GOT3 (cell line): ENCODE measurements around the gene HK1.
"Not testable (repeated sequence)": the region's sequence is repeated elsewhere in the genome, so short reads cannot be mapped to it uniquely, and the experiment has no call there.

Experiments
- DNase-seq: peaks from one replicate; lab custom pipeline; 2025; ENCODE audit warnings: mixed read lengths; lab: John Stamatoyannopoulos, UW

Gene HK1

GRCh38 chr10:69254877-69255276 lies 23.4 kb upstream of the HK1 start:
- no peak for DNase-seq

- DNase-seq = no peak
Measured at GRCh38 chr10:69259547-69260243, 18.6 kb upstream of the HK1 start.

GRCh38 chr10:69261184-69261583 lies 17.1 kb upstream of the HK1 start:
- no peak for DNase-seq

GRCh38 chr10:69262292-69262751 lies 16.0 kb upstream of the HK1 start:
- DNase-seq = no peak

GRCh38 chr10:69265521-69265920 lies 12.8 kb upstream of the HK1 start:
- DNase-seq = no peak

GRCh38 chr10:69268761-69269416 lies 9.4 kb upstream of the HK1 start:
- DNase-seq = no peak

GRCh38 chr10:69269761-69270160 lies 8.5 kb upstream of the HK1 start:
- DNase-seq = no peak

GRCh38 chr10:69270990-69271389 lies 7.3 kb upstream of the HK1 start:
- no peak for DNase-seq

- no peak for DNase-seq
Measured at GRCh38 chr10:69272624-69273023, 5.7 kb upstream of the HK1 start.

GRCh38 chr10:69275444-69275843 lies 2.9 kb upstream of the HK1 start:
- no peak for DNase-seq

- DNase-seq = no peak
Measured at GRCh38 chr10:69276503-69276902, 1.8 kb upstream of the HK1 start.

- DNase-seq = no peak
Measured at GRCh38 chr10:69279110-69279509, 814 bp downstream of the HK1 start.

- no peak for DNase-seq
Measured at GRCh38 chr10:69281507-69282413, 3.5 kb downstream of the HK1 start.

- DNase-seq = not testable (repeated sequence)
Measured at GRCh38 chr10:69284402-69284801, 6.1 kb downstream of the HK1 start.

- DNase-seq = no peak
Measured at GRCh38 chr10:69285699-69286098, 7.4 kb downstream of the HK1 start.

- no peak for DNase-seq
Measured at GRCh38 chr10:69287181-69287580, 8.9 kb downstream of the HK1 start.

GRCh38 chr10:69290993-69291392 lies 12.7 kb downstream of the HK1 start:
- no peak for DNase-seq

GRCh38 chr10:69292459-69292858 lies 14.2 kb downstream of the HK1 start:
- DNase-seq = no peak

GRCh38 chr10:69295027-69295636 lies 16.8 kb downstream of the HK1 start:
- DNase-seq = no peak

- no peak for DNase-seq
Measured at GRCh38 chr10:69303632-69304051, 25.3 kb downstream of the HK1 start.

GRCh38 chr10:69306421-69306820 lies 28.1 kb downstream of the HK1 start:
- DNase-seq = no peak

GRCh38 chr10:69307434-69307833 lies 29.1 kb downstream of the HK1 start:
- no peak for DNase-seq
